Upper lobe of left lung (tissue), 4 donors: ENCODE measurements around the gene RAMP3.

ENCODE experiments used
- EP300 ChIP-seq, 4 donors: sonication (generic); formaldehyde crosslinking; IDR thresholded peaks; one replicate each; pipeline ENCODE4 v1.5.1; 2017; ENCODE audit warnings: antibody characterized with exemption in 4 of 4, control low read depth in 2 of 4
- POLR2A ChIP-seq, 4 donors: fragments of 450-650 bp; IDR thresholded peaks; one replicate each; pipeline ENCODE4 v1.5.1; 2016 to 2017; ENCODE audit warnings: antibody characterized with exemption in 4 of 4, mild to moderate bottlenecking in 2 of 4
- POLR2AphosphoS5 ChIP-seq, 2 donors: sonication (generic); formaldehyde crosslinking; IDR thresholded peaks; one replicate each; pipeline ENCODE4 v1.5.1; 2017; ENCODE audit warnings: antibody characterized with exemption in 2 of 2
- TF ChIP-seq, protein P1 (sequence below), 6 experiments: fragments of 450-650 bp in 4 of 6; fragments of 200-600 bp in 2 of 6; sonication (generic) in 2 of 6; IDR thresholded peaks; one replicate each; pipeline ENCODE4 v1.5.1; 2016 to 2019; ENCODE audit warnings: antibody characterized with exemption in 6 of 6

DNA sequence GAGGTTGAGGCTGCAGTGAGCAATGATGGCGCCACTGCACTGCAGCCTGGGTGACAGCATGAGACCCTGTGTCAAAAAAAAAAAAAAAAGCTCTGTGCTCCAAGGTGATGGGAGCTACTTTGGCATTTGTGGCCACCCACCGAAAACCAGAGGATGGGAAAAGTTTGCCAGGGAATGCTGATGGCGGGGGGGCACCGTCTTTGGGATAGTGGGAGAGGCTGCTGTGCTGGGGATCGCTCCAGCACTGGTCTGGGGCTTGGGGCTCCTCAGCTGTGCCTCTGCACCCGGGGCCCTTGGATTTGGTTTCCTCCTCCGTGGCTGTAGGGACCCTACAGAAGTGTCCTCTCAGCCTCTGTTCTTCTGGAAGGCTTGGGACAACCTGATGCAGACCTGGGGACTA lies 11.7 kb upstream of the RAMP3 start:
- TF ChIP-seq POLR2A (IDR thresholded peaks at IDR 0.05) (no peak), POLR2AphosphoS5 (IDR thresholded peaks at IDR 0.05) (no peak), EP300 (IDR thresholded peaks at IDR 0.05) (no peak)
- TF ChIP-seq, protein P1, sequence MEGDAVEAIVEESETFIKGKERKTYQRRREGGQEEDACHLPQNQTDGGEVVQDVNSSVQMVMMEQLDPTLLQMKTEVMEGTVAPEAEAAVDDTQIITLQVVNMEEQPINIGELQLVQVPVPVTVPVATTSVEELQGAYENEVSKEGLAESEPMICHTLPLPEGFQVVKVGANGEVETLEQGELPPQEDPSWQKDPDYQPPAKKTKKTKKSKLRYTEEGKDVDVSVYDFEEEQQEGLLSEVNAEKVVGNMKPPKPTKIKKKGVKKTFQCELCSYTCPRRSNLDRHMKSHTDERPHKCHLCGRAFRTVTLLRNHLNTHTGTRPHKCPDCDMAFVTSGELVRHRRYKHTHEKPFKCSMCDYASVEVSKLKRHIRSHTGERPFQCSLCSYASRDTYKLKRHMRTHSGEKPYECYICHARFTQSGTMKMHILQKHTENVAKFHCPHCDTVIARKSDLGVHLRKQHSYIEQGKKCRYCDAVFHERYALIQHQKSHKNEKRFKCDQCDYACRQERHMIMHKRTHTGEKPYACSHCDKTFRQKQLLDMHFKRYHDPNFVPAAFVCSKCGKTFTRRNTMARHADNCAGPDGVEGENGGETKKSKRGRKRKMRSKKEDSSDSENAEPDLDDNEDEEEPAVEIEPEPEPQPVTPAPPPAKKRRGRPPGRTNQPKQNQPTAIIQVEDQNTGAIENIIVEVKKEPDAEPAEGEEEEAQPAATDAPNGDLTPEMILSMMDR (IDR thresholded peaks at IDR 0.05), result no peak
